ENCODE data around the gene ZNF488.

GRCh38 chr10:47318706-47319105, 65.4 kb downstream of the ZNF488 start:
- TF ChIP-seq CTCF (IDR thresholded peaks at IDR 0.05) (no peak), POLR2A (IDR thresholded peaks at IDR 0.05) (no peak)

All from suprapubic skin (tissue), 3 donors.